ENCODE measurements around the gene ADGRD2. TPM values are rescaled to one million over a fixed set of nuclear protein-coding genes. Genes with fewer than 3 reads are reported as not detected.

Gene ADGRD2
- total and polyA plus RNA-seq, 2 of the 13 experiments (the other 11 are each of a cell fraction or from before 2014, with no cell fraction given) = not detected

DNA sequence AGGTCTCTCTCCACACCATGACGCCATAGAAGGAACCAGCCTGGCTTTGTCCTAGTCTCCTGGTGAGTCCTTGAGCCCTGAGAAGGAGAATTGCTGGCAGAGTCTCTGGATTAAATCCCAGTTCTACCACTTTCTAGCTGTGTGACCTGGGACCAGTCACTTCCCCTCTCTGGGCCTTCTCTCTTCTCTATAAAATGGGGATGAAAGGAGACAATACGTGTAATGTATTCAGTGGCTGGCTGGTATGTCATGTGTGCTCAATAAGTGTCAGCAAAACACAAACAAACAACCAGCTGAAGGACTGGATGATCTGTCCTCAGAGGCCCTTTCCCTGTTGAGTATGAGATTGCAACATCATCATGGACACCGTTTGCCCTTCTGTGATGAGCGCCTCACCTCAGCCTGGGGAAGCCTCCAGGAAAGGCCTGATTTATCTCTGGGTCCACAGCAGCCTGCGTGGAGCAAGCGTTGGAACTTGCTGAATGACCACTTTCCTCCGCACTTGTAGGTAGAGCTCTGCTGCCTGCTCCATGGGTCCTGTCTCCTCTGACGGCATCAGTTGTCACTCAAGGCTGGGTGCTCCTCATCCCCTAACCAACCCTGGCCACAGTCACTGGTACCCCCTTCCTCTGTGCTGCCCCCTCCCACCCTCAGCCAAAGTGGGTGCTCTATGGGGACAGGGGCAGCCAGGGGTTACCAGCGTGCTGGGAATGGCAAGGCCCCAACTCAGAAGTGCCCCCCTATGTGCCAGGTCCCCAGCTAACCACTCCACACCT, 60.6 kb downstream of the ADGRD2 start (continued):
- TF ChIP-seq DMAP1 (CRISPR knock-in tag; IDR thresholded peaks at IDR 0.05) (no peak), ZNF33B (CRISPR knock-in tag; IDR thresholded peaks at IDR 0.05) (no peak), ZNF331 (CRISPR knock-in tag; IDR thresholded peaks at IDR 0.05) (peak; percentile 49; the same call in 1 of the 2 replicates), MAZ (IDR thresholded peaks at IDR 0.05; ENCODE audit: borderline replicate concordance, low read depth, low read length) (peak; percentile 27; the same call in 1 of the 2 replicates), MAZ (CRISPR knock-in tag; IDR thresholded peaks at IDR 0.05; ENCODE audit: low read depth) (no peak; the same call in 1 of the 2 replicates), HNRNPL (IDR thresholded peaks at IDR 0.05; ENCODE audit: low read depth, low read length) (no peak), ZBTB1 (CRISPR knock-in tag; IDR thresholded peaks at IDR 0.05; ENCODE audit: borderline replicate concordance) (no peak), ARNTL (CRISPR knock-in tag; IDR thresholded peaks at IDR 0.05) (no peak), HNF4A (CRISPR knock-in tag; IDR thresholded peaks at IDR 0.05) (peak; percentile 55), NFE2L1 (CRISPR knock-in tag; IDR thresholded peaks at IDR 0.05; ENCODE audit: borderline replicate concordance) (no peak)
- TF ChIP-seq, protein P1, sequence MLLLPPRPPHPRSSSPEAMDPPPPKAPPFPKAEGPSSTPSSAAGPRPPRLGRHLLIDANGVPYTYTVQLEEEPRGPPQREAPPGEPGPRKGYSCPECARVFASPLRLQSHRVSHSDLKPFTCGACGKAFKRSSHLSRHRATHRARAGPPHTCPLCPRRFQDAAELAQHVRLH (CRISPR knock-in tag; IDR thresholded peaks at IDR 0.05; ENCODE audit: borderline replicate concordance, low read depth) = peak; percentile 53; the same call in 1 of the 2 replicates
- TF ChIP-seq, protein P2, sequence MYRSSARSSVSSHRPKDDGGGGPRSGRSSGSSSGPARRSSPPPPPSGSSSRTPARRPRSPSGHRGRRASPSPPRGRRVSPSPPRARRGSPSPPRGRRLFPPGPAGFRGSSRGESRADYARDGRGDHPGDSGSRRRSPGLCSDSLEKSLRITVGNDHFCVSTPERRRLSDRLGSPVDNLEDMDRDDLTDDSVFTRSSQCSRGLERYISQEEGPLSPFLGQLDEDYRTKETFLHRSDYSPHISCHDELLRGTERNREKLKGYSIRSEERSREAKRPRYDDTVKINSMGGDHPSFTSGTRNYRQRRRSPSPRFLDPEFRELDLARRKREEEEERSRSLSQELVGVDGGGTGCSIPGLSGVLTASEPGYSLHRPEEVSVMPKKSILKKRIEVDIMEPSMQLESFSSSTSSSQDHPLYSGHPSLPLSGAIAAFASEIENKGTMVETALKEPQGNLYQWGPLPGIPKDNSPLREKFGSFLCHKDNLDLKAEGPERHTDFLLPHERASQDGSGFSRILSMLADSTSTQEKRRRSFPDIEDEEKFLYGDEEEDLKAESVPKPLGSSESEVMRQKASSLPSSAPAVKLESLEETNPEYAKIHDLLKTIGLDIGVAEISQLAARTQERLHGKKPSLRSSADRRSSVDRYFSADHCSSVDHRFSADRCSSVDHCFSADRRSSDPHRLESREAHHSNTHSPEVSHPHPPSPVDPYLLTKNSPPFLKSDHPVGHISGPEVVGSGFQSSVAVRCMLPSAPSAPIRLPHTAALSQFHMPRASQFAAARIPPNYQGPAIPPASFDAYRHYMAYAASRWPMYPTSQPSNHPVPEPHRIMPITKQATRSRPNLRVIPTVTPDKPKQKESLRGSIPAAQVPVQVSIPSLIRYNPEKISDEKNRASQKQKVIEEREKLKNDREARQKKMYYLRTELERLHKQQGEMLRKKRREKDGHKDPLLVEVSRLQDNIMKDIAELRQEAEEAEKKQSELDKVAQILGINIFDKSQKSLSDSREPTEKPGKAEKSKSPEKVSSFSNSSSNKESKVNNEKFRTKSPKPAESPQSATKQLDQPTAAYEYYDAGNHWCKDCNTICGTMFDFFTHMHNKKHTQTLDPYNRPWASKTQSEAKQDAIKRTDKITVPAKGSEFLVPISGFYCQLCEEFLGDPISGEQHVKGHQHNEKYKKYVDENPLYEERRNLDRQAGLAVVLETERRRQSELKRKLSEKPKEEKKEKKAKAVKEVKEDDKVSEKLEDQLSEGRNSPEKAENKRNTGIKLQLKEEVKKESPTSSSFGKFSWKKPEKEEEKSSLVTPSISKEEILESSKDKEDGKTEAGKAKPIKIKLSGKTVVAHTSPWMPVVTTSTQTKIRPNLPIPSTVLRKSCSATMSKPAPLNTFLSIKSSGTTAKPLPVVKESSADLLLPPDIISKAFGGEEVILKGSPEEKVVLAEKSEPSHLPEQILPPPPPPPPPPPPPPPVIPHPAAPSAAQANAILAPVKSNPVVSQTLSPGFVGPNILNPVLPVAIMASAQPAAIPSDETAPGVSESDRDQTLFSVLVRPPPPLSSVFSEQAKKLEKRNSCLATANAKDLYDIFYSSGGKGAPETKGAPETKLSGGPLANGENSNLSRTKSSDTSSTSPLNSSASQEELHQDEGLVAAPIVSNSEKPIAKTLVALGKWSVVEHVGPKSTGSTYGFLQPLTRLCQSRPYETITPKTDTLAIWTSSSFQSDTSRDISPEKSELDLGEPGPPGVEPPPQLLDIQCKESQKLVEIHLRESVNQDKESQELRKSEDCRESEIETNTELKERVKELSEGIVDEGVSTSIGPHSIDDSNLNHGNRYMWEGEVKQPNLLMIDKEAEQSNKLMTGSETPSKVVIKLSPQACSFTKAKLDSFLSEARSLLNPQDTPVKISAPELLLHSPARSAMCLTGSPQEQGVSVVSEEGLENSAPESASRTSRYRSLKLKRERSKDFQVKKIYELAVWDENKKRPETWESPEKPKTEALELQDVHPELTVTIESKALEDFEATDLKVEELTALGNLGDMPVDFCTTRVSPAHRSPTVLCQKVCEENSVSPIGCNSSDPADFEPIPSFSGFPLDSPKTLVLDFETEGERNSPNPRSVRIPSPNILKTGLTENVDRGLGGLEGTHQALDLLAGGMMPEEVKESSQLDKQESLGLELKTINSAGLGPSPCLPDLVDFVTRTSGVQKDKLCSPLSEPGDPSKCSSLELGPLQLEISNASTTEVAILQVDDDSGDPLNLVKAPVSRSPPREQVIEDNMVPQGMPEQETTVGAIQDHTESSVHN (CRISPR knock-in tag; IDR thresholded peaks at IDR 0.05) = no peak
- TF ChIP-seq, protein P3, sequence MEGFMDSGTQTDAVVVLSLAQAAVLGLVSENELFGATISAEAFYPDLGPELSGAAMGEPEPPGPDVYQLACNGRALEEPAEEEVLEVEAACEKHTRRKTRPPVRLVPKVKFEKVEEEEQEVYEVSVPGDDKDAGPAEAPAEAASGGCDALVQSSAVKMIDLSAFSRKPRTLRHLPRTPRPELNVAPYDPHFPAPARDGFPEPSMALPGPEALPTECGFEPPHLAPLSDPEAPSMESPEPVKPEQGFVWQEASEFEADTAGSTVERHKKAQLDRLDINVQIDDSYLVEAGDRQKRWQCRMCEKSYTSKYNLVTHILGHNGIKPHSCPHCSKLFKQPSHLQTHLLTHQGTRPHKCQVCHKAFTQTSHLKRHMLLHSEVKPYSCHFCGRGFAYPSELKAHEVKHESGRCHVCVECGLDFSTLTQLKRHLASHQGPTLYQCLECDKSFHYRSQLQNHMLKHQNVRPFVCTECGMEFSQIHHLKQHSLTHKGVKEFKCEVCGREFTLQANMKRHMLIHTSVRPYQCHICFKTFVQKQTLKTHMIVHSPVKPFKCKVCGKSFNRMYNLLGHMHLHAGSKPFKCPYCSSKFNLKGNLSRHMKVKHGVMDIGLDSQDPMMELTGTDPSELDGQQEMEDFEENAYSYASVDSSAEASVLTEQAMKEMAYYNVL (CRISPR knock-in tag; IDR thresholded peaks at IDR 0.05; ENCODE audit: borderline replicate concordance) = no peak; the same call in 1 of the 2 replicates
- TF ChIP-seq, protein P4, sequence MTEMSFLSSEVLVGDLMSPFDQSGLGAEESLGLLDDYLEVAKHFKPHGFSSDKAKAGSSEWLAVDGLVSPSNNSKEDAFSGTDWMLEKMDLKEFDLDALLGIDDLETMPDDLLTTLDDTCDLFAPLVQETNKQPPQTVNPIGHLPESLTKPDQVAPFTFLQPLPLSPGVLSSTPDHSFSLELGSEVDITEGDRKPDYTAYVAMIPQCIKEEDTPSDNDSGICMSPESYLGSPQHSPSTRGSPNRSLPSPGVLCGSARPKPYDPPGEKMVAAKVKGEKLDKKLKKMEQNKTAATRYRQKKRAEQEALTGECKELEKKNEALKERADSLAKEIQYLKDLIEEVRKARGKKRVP (CRISPR knock-in tag; IDR thresholded peaks at IDR 0.05) = peak in 1 of 2 experiments; percentile 79; a peak in 2 of 4 replicates
- TF ChIP-seq, protein P5, sequence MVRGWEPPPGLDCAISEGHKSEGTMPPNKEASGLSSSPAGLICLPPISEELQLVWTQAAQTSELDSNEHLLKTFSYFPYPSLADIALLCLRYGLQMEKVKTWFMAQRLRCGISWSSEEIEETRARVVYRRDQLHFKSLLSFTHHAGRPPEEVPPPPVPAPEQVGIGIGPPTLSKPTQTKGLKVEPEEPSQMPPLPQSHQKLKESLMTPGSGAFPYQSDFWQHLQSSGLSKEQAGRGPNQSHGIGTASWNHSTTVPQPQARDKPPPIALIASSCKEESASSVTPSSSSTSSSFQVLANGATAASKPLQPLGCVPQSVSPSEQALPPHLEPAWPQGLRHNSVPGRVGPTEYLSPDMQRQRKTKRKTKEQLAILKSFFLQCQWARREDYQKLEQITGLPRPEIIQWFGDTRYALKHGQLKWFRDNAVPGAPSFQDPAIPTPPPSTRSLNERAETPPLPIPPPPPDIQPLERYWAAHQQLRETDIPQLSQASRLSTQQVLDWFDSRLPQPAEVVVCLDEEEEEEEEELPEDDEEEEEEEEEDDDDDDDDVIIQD (CRISPR knock-in tag; IDR thresholded peaks at IDR 0.05; ENCODE audit: low read depth) = no peak

Measured in HepG2 (cell line).